HG03066 (cell line): Measurements from ENCODE around the gene WDR47.
A peak's percentile ranks its signal among the peaks of the same experiment; 100 is the strongest.

Experiments
- ATAC-seq: cut with Tn5 transposase; IDR thresholded peaks from one replicate; pipeline ENCODE4 v1.9.1; 2021; ENCODE audit warnings: low read depth; ENCODE audit not compliant: unreplicated experiment

WDR47 gene

GRCh38 chr1:109041621-109042468 lies at the start of gene WDR47:
Gene WDR47 (minus strand): TSS chr1:109042102. CDS start chr1:109023512, 18,590 bp downstream.
- ATAC-seq: peak; percentile 90

GRCh38 chr1:109091078-109091838 lies 49.4 kb upstream of the WDR47 start:
- peak; percentile 44 for ATAC-seq

DNA sequence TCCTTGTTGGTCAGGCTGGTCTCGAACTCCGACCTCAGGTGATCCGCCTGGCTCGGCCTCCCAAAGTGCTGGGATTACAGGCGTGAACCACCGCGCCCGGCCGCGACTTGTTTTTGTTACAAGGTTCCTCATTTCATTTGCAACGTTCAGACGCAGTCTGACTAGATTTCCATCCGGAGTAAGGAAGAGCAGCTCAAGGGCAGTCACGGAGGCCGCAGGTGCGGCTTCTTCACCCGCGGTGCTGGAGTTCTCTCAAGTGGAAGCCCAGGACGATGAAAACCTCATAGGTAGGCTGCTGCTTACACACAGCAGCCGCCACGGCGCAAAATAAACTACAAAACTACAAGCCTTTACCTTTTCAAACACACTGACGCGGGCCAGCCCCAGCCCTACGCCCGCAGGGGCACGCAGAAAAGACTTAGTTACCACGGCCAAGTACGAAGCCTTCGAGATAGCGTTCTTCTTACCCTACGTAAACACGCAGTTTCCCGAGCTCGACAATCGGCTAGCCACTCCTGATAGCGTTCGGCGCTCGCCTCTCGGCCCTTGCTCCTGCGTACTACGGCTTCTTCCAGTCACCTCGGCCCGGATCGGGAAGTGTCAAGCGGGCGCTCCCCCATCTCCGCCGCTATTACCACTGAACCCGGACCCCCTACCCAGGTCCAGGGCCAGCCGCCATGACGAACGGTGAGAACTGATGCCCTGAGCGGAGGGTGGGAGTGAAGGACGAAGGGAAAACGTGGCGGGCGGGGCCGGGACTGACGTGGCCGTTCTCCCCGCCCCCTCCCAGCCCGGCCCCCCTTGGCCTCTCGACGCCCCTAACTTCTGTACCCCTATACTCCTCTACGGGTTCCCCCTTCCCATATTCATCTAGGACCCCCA lies 48.5 kb upstream of the WDR47 start, which contains the start of gene TMEM167B:
TMEM167B (plus strand) TSS at position 569 of the 882 bp plus-strand sequence; CDS start at position 678, 109 bp downstream.
- ATAC-seq: peak; percentile 89

GRCh38 chr1:109089242-109090015 lies 47.5 kb upstream of the WDR47 start:
- no peak for ATAC-seq

- no peak for ATAC-seq
These were observed 42.9 kb upstream of the WDR47 start for GRCh38 chr1:109084563-109085517.

GRCh38 chr1:109083923-109084322 lies 42.0 kb upstream of the WDR47 start:
- ATAC-seq: no peak

GRCh38 chr1:109083501-109083900 lies 41.6 kb upstream of the WDR47 start:
- ATAC-seq: no peak

DNA sequence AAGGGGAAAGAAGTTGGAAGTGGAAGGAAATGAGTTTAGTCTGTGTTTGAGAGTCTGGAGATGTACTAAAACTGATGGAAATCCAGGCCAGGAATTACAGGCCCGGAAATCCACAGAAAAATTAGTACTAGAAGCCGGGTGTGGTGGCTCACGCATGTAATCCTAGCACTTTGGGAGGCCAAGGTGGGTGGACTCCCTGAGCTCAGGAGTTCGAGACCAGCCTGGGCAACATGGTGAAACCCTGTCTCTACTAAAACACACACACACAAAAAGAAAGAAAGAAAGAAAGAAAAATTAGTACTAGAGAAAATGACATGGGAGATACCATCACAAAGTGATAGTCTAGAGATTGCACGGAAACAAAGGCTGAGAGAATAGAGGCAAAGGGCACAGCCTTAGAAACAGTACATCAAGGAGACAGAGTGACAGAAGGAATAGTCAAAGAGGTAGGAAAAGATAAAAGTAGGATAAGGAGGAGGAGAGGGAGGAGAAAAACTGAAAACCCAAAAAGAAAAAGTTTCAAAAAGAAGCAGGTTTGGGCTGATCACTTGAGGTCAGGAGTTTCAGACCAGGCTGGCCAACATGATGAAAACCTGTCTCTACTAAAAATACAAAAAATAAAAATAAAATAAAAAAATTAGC lies 38.7 kb upstream of the WDR47 start:
- ATAC-seq: no peak

DNA sequence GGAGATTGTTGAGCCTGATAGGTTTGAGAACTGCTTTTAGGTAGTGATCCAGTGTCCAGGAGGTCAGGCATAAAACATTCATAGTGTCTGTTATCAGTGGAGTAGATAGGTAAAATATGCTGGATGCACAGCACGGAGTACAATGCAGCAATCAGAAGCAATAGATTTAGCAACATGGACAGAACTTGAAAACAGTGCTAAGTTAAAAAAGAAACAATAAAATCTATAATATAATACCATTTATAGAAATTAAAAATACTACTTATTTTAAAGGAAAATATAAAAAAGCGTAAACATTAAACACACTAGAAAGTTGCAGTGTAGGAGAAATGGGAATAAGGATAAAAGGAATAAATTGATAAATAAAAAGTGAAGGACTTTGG lies 37.3 kb upstream of the WDR47 start:
- no peak for ATAC-seq

GRCh38 chr1:109078317-109078716 lies 36.4 kb upstream of the WDR47 start:
- ATAC-seq: no peak

DNA sequence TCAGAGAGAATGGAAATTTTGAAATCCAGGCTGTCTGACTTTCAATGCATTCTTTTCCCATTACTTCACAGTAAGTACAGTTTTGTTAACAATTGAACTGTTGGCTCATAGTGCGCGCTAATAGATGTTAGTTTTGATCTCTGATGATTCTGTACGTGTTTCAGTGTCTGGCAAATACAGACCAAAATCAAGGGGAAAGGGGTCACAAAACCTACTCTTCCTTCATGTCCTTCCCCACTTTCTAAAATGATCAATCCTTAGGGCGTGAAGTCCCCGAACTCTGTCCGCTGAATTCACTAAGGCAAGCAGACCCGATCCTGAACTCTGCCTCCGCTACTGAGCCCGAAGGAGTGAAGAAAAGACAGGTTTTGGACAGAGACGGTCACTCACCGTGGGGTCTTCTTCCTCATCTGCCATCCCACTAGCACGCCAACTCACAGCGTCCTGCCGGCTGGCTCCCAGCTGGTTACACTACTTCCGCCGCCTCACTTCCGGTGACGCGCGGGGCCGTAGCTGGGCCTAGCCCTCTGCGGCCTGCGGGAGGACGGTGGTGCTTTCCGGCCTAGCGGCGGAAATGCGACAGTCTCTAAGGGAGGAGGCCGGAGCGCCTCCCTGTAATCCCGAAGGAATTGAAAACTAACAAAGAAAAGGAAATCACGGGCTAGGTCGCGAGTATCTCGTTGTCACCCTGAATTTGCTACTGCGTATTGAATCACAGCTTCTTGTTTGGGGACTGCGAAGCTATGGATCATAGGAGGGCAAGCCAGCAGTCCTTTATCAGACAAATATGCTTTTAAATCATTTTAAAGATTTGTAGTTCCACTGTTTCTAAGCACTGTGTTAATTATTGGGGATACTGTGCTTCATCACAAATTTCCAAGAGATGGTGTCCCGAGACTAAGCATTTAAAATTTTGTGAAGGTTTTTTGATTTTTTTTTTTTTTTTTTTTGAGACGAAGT lies 33.9 kb upstream of the WDR47 start, which contains the start of gene TAF13:
TAF13 (minus strand) TSS at position 473 of the 960 bp plus-strand sequence; CDS start at position 417, 56 bp downstream.
- peak; percentile 99 for ATAC-seq

DNA sequence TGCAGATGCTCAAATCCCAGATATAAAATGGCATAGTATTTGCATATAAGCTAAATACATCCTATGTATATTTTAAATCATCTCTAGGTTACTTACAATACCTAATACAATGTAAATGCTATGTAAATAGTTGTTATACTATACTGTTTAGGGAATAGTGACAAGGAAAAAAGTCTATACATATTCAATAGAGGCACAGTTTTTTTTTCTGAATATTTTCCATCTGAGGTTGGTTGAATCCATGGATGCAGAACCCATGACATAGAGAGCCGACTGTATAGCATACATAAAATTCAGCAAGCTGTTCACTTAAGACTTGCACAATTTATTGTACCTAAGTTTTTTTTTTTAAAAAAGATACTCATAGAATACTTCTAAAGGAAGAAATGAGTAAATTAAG lies 27.4 kb upstream of the WDR47 start:
- no peak for ATAC-seq

DNA sequence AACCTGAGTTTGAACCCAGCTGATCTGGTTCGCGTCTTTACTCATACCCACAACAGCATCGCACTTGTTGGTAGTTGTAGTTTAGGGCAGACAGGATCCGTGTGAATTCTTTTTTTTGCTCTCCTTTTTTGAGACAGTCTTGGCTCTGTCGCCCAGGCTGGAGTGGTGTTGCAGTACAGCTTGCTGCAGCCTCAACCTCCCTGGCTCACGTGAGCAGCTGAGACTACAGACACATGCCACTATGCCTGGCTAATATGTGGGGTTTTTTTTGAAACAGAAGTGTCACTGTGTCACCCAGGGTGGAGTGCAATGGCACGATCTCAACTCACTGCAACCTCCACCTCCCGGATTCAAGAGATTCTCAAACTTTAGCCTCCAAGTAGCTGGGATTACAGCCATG lies 26.0 kb upstream of the WDR47 start:
- ATAC-seq: no peak

DNA sequence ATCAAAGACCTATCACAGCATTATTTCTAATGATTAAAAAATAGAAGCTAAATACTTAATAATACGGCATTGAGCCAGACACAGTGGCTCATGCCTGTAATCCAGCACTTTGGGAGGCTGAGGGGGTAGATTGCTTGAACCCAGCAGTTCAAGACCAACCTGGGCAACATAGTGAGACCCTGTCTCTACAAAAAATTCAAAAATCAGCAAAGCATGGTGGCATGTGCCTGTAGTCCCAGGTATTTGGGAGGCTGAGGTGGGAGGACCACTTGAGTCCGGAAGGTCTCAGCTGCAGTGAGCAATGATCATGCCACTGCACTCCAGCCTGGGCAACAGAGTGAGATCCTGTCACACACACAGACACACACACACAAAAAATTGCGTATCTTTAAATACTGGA lies 23.2 kb upstream of the WDR47 start:
- ATAC-seq: no peak

- no peak for ATAC-seq
These were observed 19.3 kb upstream of the WDR47 start for GRCh38 chr1:109061183-109061582.

GRCh38 chr1:109060707-109061106 lies 18.8 kb upstream of the WDR47 start:
- ATAC-seq: no peak

- no peak for ATAC-seq
These were observed 17.1 kb upstream of the WDR47 start for GRCh38 chr1:109059026-109059425.
